ENCODE measurements around the gene ADAMTS1.

GRCh38 chr21:26840201-26840600 is 5.0 kb downstream of the ADAMTS1 start:
- no peak for TF ChIP-seq ZNF707 (tag by site-specific recombination; IDR thresholded peaks at IDR 0.05)
- no peak for TF ChIP-seq ZNF639 (tag by site-specific recombination; IDR thresholded peaks at IDR 0.05)
- no peak for TF ChIP-seq ZNF510 (tag by site-specific recombination; IDR thresholded peaks at IDR 0.05; ENCODE audit: insufficient replicate concordance)
- no peak for TF ChIP-seq PATZ1 (tag by site-specific recombination; IDR thresholded peaks at IDR 0.05)
- TF ChIP-seq KLF1 (tag by site-specific recombination; IDR thresholded peaks at IDR 0.05), result no peak
- TF ChIP-seq ZBTB49 (tag by site-specific recombination; IDR thresholded peaks at IDR 0.05; ENCODE audit: low read depth), result no peak
- TF ChIP-seq TCF7L2 (IDR thresholded peaks at IDR 0.05; ENCODE audit: borderline replicate concordance, low read depth, low read length), result no peak
- TF ChIP-seq ZNF624 (tag by site-specific recombination; IDR thresholded peaks at IDR 0.05), result no peak
- no peak for TF ChIP-seq CTCF (tag by site-specific recombination; IDR thresholded peaks at IDR 0.05)
- no peak for TF ChIP-seq ZNF26 (tag by site-specific recombination; IDR thresholded peaks at IDR 0.05)
- TF ChIP-seq ZNF324 (tag by site-specific recombination; IDR thresholded peaks at IDR 0.05), result no peak
- no peak for TF ChIP-seq MYNN (tag by site-specific recombination; IDR thresholded peaks at IDR 0.05; ENCODE audit: borderline replicate concordance)

Measured in HEK293 (cell line).